Ovary (tissue), 3 donors: ENCODE data around the gene ST3GAL4.

Experiments used
- CTCF ChIP-seq, 3 donors: fragments of 450-650 bp in 2 of 3; fragments of 200-600 bp in 1 of 3; IDR thresholded peaks; one replicate each; pipeline versions ENCODE4 v1.5.1 to v1.8.0; 2016 to 2022; ENCODE audit warnings: antibody characterized with exemption in 3 of 3, mild to moderate bottlenecking in 1 of 3
- POLR2A ChIP-seq: fragments of 450-650 bp; IDR thresholded peaks from one replicate; pipeline ENCODE4 v1.6.1; 2017; ENCODE audit warnings: antibody characterized with exemption, mild to moderate bottlenecking, moderate library complexity
- donor health status: DM: no; HTN: no; CAD: no.

- TF ChIP-seq CTCF (IDR thresholded peaks at IDR 0.05) (no peak), POLR2A (no peak)
Measured at GRCh38 chr11:126352934-126353801, 2.3 kb upstream of the ST3GAL4 start.
